Ramos (cell line): ENCODE measurements around the gene IDH3G.

Experiments
- in situ Hi-C: fragments of 300-500 bp; cut with MboI; formaldehyde crosslinking; loops from one replicate; pipeline ENCODE4 v1.14.3; 2022; ENCODE audit warnings: low sequenced_read_pairs; ENCODE audit not compliant: unreplicated experiment

The IDH3G gene

DNA sequence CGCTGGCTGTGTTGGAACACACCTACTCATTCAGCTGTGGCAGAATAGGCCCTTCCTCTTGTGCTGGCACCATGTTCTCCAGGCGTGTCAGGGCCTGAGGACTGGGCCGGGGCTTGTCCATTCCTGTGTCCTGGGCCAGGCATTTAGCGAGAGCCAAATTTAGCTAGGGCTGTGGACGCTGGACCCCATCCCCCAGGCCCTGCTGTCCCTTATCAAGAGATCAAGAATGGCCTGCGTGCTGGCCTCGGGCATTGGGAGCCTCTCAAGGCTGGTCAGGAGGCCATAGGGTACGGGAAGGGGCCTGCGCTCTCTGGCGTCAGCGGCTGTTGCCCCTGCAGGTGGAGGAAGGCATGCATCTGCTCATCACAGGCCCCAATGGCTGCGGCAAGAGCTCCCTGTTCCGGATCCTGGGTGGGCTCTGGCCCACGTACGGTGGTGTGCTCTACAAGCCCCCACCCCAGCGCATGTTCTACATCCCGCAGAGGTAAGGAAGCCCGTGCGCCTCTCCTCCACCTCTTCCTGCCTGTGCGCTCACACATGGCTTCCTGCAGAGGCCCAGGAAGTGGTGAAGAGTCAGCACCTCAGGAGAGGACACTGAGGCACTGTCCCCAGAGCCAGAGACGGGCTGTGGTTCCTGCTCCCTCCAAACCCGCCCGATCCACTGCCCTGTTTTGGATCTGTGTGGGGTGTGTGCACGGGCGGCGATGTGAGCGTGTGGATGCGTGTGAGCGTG is 54.3 kb downstream of the IDH3G start:
- in situ Hi-C loops = loop anchor here (25.0 kb wide), 1 partner anchor 797 kb away; the partner anchor contains the start of genes G6PD and IKBKG

DNA sequence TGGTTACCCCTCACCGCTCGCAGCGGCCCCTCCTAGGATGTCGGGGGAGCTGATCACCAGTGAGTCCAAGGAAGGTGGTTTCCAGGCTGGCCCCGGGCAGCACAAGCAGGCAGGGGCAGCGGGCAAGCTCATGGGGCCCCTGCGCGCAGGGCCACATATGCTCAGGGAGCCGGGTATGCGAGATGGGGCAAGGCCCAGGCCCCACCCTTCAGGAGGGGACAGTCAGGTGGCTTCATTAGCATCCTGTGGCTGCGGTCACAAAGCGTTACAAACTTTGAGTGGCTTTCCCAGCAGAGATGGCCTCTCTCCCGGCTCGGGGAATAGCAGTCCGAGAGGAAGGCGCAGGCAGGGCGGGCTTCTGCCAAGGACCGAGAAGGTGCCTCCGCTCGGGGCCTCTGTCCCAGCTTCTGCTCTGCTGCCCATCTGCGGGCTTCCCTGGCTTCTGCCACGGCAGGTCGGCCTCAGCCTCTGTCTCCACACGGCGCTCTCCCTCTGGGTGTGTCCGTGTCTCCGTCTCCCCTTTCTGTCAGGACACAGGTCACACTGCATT is 56.0 kb downstream of the IDH3G start:
- in situ Hi-C loops = loop anchor here (25.0 kb wide), 1 partner anchor 799 kb away; the partner anchor contains the start of genes G6PD and IKBKG

DNA sequence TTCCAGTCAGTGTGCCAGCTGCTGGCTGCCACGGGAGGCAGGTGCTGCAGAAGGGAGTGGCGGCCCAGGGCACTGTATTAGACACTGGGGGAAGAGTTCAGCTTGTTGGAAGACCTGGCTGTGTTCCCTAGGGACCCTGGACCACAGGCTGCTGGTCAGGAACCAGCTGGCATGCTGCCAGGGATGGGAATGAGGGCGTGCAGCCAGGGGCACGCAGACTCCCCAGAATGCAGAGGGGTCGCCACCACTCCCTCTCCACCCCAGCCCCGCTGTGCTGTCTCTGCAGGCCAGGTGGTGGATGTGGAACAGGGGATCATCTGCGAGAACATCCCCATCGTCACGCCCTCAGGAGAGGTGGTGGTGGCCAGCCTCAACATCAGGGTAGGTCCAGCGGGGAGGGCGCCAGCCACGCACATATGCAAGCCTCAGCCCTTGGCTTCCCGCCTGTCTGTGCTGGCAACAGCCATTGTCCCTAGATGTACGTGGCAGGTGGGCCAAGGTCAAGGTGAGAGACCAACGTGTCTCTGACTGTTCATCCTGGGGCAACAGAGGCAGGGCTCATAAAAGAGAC is 57.2 kb downstream of the IDH3G start:
- in situ Hi-C loops = loop anchor here (25.0 kb wide), 1 partner anchor 800 kb away; the partner anchor contains the start of genes G6PD and IKBKG

DNA sequence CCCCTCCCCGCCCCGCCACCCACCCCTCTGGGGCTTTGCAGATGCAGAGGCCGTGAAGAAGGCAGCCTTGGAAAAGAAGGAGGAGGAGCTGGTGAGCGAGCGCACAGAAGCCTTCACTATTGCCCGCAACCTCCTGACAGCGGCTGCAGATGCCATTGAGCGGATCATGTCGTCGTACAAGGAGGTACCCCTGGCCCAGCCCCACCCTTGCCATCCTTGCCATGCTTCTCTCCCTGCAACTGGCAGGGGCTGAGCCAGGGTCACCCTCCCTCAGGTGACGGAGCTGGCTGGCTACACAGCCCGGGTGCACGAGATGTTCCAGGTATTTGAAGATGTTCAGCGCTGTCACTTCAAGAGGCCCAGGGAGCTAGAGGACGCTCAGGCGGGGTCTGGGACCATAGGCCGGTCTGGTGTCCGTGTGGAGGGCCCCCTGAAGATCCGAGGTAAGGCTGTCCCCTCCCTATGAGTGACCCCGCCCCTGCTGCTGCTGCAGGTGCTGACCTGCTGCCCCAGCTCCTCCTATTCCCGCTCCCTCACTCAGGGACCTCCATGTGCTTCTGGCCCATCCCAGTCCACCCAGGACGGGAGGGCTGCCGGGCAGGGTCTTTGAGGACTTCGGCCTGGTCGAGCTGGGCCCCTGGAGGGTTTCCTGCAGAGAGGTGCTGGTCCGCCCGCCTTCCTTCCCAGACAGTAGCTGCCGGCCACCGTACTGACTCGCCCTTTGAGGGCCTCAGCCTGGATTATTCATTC is 57.9 kb downstream of the IDH3G start:
- in situ Hi-C loops = loop anchor here (25.0 kb wide), 1 partner anchor 801 kb away; the partner anchor contains the start of genes G6PD and IKBKG
